ENCODE measurements around the gene ENTHD1.

The ENTHD1 gene

DNA sequence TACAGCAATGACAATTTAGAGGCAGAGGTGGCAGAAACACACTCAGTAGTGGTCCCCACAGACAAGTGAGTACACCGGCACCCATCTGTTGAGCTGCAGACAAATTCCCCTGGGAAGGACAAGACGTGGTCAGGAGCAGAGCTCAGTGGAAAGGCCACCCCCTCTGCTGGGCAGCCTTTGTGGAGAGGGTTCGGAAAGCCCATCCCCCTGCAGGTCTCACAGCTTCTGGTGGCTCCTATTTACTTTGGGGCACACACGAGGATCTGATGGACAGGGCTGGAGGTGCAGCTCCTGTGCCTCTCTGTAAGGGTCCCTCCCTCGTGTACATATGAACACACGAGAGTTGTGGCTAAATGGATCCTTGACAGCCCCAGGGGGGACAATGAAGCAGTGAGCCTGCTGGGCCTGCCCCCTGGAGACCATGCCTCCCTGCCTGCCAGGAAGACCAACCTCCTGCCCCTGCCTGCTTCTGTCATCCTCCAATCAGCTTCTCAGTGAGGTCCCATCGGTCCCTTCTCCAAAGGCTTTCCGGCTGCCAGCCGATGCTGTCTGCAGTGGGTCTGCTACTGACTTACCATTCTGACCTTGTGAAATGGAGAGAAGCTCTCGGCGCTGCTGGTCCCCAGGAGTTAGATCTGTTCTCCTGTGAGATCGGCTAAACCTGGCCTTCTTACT lies 161.5 kb downstream of the ENTHD1 start:
- no peak for DNase-seq (ENCODE audit: low read depth)

DNA sequence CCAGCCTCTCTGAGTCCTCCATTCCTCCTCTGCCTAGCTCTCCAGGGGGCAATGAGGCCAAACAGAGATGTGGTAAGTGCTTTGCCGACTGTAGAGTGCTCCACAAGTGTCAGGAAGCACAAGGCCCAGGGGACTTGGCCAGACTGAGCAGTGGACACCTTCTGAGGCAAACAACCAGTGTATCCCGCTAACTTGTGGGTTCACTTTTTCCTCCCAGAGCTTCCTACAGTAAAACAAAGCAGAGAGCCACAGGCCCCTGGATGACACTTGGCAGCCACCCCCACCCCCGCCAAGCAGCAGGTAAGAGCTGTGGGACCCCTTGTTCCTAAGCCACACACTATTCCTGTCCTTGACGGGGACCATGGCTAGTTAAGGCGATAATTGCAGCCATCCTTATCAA lies 162.1 kb downstream of the ENTHD1 start:
- no peak for DNase-seq (ENCODE audit: low read depth)

DNA sequence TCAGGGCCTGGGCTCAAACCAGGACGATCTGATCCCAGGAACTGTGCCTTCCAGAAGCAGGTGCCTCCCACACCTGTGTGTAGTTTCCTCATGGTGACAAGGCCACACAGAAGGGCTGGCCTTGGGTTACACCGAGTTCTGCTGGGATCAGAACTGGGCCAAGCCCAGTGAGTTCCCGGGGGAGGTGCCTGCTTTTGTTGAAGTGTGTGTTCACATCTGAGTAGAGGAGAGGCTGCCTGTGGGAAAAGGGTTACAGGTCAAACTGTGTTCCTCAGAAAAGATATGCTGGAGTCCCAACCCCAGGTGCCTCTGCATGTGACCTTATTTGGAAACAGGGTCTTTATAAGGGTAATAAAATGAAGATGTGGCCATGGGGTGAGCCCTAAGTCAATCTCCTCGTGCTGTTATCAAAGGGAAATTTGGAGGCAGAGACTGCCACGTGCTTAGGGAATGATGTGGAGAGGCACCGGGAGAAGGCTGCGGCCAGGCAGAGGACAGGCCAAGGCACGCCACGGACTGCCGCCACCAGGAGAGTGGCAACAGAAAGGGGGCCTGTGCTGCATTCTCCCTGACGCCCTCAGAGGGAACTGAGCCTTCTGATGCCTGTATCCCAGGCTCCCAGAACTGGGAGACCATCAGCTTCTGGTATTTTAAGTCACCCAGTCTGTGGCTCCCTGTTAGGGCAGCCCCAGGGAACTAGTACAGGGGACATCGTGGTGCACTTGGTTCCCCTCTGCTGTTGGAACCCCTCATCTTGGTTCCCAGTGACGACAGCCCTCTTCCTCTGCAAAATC lies 164.2 kb downstream of the ENTHD1 start:
- DNase-seq (ENCODE audit: low read depth), result no peak

DNA sequence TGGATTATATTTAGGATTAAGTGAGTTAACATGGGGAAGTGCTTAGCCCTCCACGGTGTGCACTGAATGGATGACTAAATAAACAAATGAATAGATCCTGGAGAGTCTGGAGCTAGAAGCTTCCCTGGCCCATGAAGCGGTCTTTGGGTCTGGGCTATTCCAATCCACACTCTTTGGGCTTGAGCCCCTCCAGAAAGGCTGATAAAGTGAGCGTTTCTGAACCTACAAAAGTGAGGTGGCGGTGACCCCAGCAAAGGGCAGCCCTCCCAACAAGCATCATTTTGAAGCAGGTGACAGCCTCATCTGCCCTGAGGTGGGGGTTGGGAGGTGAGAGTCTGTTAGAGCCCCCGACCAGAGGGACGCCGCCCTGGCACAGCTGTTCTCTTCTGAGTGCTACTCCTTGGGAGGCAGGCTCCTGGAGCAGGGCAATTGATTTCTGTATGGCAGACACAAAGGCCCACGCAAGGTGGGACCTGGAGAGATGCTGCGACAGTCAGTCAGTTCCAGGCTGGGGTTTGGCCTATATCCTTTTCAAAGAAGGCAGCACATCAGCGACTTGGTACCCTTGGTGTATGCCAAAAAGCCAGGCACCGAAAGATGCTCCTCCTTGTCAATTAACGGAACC lies 165.2 kb downstream of the ENTHD1 start:
- DNase-seq (ENCODE audit: low read depth), result no peak

DNA sequence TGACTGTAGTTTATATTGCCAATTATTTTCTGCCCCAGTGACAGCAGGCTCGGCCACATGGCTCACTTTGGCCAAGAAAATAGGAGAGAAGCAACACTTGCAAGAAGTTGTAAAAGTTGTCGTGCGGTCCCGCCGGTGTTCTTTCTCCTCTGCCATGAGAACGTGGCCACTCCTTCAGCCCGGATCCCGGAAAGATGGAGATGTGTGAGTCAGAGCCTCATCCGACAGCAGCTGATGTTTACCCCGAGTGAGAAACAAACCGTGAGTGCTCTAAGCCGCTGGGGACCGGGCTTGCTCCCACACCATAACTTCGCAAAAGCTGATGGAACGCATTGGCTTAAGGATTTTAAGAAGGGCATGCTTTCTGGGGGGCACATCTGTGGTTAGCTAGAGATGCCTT lies 166.0 kb downstream of the ENTHD1 start:
- DNase-seq (ENCODE audit: low read depth), result no peak

DNA sequence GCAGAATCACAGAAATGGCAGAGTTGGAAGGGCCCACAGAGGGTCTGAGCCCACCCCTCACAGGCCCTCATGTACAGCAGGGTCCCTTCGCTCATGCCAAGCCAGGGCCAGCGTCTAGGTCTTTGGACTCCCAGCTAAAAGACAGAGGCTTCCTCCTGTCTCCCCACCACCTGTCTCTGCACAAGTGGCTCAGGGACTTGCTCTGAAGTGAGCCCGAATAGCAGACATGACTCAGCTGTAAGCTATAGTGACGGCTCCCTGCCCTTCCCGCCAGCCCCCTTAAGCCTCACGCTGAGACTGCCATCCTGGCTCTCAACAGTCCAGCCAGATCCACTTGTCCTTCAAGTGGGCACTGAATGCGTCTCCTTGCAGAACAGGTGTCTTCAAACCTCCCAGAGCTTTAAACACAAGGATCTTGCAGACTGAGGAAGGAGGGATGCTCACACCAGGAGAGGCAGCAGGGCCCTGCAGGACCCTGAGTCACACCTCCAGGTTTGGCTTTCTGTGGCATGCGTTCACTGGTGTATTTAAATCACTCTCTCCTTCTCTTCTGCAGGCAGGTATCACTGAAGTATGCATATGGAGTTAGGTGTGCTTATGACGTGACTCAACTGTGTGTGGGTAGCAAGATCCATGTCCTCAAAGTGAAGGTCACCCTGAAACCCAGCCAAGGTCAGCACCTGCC lies 168.1 kb downstream of the ENTHD1 start:
- no peak for DNase-seq (ENCODE audit: low read depth)

DNA sequence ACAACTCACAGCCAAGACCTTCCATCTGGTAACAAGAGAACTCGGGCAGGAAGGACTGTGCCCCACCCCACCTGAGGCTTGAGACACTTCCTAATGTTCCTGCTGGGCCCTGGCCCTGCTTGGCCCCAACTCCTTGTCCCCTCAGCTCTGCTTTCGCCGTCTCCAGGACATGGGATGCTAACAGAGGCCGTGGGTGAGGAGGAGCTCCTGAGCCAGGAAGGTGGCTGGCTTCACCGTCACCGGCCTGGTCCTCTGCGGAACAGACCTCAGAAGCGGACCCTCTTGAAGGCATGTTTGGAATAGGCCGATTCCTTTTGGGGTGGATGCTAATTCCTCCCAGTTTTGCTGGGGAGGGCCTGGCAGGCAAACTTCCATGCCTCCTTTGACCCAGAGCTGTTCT lies 168.7 kb downstream of the ENTHD1 start:
- DNase-seq (ENCODE audit: low read depth), result no peak

DNA sequence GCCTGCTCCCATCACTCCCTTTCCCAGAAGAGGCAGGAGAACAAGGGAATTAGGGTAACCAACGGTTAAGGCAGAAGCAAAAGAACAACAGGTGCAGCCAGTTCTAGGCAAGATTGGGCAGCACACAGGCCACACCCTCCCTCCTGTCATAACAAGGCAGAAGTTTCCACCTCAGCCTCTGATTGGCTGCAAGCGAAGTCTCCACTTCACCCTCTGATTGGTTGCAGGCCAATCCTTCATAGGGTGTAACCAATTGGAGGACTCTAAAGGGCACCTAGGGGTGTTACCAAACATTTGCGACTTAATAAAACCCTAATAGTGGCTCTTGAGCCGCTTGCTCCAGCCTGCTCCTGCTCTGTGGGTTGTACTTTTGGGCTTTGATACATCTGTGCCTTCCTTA lies 169.2 kb downstream of the ENTHD1 start:
- DNase-seq (ENCODE audit: low read depth), result no peak

DNA sequence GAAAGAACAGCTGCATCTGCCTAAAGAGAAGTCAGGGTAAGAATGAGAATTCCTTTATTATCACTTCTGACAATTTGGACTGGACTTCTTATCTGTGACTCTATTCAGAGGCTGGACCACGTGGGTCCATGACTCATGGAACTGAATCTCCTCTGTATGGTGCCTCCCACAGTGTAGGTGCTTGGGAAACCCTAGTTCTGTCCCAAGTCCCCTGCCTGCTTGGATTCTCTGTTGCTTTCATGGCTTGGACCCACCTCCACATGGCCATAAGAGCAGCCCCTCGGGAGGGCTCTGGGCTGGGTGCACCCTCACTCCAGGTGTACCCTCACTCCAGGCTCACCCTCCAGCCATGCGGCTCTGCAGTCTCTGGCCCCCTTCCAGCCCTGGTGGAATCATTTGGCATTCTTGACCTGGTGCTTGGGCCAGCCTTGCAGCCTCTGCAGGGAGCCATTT lies 169.6 kb downstream of the ENTHD1 start:
- DNase-seq (ENCODE audit: low read depth), result no peak

DNA sequence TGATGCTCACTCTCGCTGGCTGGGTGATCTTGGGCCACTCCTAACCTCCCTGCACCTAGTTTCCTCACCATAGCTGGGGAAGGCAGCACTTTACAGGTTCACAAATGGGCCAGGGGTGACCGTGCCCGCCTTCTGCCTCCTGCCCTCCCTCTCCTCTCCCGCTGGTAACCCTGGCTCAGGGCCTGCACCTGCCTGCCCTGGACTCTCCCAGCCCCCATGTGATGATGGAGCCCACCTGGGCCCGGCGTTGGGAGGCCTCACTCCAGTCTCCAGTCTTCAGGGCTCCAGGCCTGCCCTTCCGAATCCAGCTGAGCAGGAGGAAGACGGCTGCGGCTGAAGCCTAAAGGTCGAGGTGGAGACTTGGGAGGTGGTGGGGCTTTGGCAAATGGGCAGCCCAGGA lies 170.1 kb downstream of the ENTHD1 start:
- DNase-seq (ENCODE audit: low read depth), result no peak

DNA sequence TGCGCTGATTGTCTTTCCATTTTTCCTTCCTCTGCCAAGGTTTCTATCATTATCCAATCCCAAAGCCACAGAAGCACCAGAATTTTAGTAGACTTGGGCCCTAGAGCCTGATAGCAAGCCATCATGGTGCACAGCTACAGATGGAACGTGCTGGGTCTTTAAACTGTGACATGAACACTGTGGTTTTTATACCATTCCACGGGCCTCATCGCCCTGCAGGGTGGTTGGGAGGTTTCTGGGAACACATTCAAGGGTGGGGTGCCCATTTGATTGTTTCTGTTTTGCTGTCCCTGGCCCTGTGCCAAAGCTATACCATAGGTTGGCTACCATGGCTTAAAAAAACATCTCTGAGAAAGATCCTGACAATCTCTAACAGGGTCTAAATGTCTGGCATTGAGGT lies 171.1 kb downstream of the ENTHD1 start:
- DNase-seq (ENCODE audit: low read depth), result no peak

DNA sequence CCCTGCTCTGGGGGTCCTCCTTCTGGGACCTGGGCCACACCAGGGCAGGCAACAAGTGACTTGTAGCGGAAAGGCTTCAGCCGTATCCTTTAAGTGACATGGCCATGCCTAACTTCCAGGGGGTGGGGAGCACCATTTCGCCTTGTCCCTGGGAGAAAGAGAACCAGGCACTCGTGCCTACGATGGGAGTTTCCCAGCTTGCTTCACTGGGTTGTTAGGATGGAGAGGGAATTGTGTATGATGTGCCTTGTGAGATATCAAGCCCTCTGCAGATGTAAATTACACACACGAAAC lies 171.6 kb downstream of the ENTHD1 start:
- no peak for DNase-seq (ENCODE audit: low read depth)

DNA sequence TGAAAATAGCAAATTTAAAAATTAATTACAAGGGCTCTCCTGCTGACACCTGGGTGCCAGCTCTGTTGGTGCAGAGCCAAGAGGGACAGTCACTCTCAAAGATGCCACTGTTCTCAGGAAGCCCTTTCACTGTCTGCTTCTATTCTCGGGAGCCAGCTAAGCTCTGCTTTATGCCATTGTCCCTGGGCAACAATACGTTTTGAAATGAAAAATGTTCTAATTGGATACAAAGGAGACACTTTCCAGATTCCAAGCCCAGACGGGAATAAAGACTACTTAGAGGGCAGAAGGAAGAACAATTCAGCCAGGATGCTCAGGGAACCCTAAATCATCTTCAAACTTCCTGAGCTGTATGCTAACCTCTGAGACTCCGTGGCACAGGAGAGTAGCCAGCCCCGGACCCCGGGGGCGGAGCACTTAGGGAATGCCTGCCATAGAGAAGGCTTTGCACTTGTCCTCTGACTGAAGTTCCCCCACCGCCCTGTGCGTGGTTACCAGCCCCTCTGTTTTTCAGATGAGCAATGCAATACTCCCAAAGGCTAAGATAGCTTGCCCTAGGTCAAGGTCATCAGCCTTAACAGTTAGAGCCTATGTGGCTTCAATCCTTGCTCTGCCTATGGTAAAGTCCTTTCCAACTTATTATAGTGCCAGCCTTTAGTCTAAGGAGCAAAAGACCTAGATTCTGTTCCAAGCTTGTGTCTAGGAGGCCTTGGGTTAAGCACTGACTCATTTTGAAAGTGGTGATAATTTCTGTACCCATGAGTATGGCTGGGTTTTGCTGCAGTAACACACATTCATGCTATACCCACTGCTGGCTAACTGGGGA lies 172.1 kb downstream of the ENTHD1 start:
- no peak for DNase-seq (ENCODE audit: low read depth)

DNA sequence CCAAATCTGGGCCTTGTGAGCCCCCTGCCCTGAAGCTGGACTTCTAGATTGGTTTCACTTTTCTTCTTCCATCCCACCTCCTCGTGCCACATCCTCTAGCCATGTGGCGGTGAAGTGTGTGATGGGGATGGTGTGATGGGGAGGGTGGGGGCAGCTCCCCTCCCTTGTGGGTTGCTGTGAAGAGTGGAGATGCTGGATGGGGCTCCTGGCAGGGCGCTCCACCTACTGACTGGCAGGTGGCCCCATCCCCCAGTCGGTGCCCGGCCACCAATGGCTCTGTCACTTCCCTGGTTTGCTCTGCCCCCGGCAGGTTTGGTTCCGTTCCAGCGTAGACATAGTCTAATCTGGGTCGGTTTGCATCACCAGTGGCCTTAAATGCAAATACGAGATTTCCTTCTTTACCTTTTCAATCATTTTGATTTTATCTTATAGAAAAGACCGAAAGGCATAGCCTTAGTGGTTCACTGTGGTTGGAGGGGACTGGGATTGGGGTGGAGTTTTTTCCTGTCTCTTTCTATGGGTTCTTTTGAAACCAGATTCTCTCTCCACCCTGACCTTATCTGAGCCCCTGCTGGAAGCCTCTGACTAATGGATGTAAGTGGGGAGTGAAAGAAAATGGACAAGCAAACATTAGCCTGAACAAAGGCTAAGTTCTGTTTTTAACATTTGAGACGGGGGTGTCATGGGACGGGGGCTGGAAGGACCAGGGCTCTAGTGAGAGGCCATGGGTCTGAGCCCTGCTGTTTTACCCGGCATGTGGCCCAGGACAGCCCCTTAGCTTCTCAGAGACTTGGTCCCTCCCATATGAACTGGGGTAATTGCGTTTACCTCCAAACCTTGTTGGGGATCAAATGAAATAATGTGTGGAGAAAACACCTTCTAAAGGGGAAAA lies 173.8 kb downstream of the ENTHD1 start:
- no peak for DNase-seq (ENCODE audit: low read depth)

DNA sequence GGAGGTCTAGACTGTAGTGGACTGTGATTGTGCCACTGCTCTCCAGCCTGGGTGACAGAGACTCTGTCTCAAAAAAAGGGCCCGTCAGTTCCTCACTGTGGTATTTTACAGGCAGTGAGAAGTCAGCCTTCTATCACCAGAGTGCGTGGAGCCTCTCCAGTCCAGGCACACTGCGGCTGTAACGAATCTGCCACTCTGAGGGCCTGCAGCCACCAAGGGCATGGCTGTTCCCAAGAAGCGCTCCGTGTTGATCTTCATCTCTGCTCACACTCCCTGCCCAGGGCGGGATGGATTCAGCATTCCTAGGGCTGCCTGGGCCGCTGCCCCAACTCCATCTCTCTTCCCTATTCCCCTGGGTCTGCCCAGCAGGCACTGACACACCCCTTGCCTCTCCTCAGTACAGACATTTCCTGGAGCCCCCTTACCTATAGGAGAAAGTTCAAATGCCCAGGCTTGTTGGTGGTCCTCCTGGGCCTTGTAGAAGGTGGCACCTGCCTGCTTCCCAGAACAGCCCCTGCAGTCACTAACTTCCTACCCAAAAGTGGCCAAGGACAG lies 174.6 kb downstream of the ENTHD1 start:
- DNase-seq (ENCODE audit: low read depth), result no peak

DNA sequence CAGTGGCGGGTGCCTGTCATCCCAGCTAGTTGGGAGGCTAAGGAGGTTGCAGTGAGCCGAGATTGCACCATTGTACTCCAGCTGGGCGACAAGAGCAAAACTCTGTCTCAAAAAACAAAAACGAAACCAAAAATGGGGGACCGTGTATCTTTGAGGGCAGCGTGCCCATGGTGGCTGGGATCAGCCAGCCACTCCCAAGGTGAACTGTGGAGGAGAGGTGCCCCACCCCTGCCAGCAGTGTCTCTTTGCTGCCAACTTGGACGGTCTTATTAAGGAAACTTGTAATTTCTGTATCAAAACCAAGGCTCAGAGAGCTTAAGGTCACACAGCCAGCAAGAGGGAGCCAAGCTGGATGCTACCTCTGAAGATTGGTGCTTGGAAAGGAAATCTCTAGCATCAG lies 175.4 kb downstream of the ENTHD1 start:
- no peak for DNase-seq (ENCODE audit: low read depth)

DNA sequence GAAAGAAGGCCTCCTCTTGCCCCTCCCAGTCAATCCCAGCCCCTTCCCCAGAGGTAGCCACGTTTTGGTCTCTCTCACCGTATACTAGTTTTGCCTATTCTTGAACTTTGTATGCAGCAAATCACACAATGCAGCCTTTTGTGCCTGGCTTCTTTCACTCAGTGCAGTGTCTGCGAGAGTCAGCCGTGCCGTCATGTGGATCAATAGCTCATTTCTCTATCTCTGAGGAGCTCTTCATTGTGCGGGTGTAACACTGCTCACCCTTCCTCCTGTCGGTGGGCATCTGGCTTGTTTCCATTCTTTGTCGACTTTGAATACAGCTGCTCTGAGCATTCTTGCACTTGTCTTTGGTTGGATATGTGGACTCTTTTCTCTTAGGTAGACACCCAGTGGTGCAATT lies 176.5 kb downstream of the ENTHD1 start:
- no peak for DNase-seq (ENCODE audit: low read depth)

DNA sequence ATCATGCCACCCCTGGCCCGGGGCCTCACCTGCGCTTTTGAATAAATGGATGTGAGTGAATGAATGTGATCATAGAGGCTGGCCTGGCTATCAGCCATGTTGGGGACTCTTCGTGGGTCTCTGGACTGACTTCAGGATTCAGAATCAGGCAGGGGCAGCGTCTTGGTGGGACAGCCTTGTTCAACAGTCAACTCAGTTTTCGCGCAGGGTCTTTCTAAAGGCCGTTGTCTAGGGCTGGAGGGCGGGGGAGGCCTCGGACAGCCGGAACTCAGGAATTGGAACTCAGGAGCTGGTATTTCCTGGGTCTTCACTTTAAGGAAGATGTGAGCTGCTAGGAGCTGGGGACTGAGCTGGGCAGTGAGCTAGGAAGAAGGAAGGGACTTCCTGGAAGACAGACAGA lies 177.0 kb downstream of the ENTHD1 start:
- no peak for DNase-seq (ENCODE audit: low read depth)

DNA sequence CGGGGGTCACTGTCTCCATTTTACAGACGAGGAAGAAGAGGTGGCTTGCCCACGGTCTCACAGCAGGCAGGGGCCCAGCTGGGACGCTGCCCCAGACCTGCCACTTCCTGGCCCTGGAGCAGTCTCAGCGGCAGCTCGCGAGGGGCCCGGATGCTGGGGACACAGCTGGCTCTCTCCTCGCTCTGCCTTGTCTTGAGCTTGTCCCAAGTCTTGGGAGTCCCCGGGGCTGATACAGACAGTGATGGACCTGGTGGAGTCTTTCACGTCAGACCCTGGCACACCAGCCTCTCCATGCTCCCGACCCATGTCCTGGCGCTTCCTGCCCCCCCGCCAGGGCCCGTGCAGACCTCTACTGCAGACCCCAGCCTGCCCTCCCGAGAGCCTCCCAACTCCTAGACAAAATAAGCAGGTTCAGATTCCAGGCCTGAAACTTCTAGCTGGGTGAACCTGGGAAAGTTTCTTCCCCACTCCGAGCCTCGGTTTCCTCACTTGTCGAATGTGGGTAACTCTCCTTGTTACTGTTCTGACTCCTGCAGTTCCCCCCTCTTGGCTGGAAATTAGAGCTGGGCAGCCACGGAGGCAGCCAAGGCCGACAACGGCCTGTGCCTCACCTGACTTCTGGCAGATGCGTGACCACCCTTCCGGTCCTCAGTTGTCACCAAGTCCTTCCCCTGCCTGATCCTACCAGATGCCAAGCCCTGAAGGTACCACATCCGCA lies 177.6 kb downstream of the ENTHD1 start:
- no peak for DNase-seq (ENCODE audit: low read depth)

DNA sequence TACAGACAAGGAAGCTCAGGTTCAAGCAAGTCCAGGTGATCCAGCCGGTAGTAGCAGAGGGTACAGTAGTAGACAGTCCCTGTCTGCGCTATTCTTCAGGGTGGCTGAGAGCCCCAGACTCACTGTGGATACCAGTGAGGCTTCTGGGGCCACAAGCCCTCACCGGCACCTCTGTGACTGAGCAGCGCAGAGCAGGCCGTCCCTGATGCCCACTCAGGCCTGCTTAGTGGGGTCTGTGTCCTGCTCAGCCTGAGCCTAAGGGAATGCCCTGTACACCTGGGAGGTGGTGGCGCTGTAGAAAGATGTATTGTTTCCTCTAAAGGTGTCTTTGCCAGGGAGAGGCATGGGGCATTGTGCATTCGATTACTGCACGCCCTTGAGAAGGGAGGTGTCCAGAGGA lies 179.2 kb downstream of the ENTHD1 start:
- DNase-seq (ENCODE audit: low read depth), result no peak

All from activated gamma-delta T cell treated with anti-CD3 and anti-CD28 coated beads, Interleukin-2, amount 50 U/mL, for 16 hours (primary cell).